T-helper 1 cell treated with Interleukin-12 subunit alpha and Interleukin-12 subunit beta and Interleukin-4 antibody, amounts not matched to agents 30 ng/mL and 1 ng/mL, for 36 hours (primary cell): ENCODE data around the gene LMOD1. TPM values are rescaled to one million over a fixed set of nuclear protein-coding genes. Genes with fewer than 3 reads are reported as not detected.
"Not testable (repeated sequence)": the region's sequence is repeated elsewhere in the genome, so short reads cannot be mapped to it uniquely, and the experiment has no call there.

ENCODE experiments used
- intact Hi-C: fragments of 100-400 bp; cut with micrococcal nuclease; formaldehyde crosslinking; loops from one replicate; pipeline ENCODE4 v1.15.1; 2024
- total RNA-seq: library from RNA; stranded (reverse); gene quantifications from 2 replicates; pipeline ENCODE4 v1.2.3, GENCODE V29; 2022

The LMOD1 gene
- total RNA-seq, 1 donor from 2014 or later, result not detected

- intact Hi-C loops, result loop anchor here (1.0 to 5.0 kb wide), 9 partner anchors 28 to 1013 kb away; partner anchors contain the start of genes ARL8A, CYB5R1, IPO9 and KIF21B
These were observed 8.1 kb upstream of the LMOD1 start for GRCh38 chr1:201954263-201955008.

- intact Hi-C loops, result no loop called here
These were observed 3.1 kb upstream of the LMOD1 start for GRCh38 chr1:201949491-201949890.

DNA sequence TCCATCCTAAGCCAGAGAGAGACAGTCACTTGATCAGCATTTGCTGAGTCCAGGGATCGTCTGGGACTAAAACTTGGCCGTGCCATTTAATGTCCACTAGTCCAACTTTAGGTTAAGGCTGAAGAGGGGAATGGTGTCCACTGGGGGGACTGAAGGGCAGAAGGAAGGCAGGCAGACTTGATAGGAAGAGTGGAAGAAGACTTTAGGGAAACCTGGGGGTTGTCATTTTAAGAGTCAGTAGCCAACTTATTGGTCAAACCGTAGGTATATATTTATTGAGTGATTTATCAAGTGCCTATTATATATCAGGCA, 1.3 kb upstream of the LMOD1 start:
- intact Hi-C loops, result no loop called here

DNA sequence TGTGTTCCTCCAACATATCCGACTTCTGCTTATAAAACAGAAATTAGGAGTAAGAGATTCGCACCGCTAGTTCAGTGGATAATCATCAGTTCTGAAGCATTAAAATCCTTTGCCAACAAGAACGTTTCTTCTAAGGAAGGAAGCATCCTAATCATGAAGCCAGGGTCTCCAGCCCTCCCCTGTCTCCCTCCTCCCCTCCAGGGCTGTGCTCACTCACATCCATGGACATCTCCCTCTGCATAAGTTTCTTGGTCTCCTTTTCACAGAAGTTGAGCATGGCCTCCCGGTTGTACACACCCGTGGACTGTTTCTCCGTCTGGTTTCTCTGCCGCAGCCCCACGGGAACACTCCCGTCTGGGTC, 505 bp downstream of the LMOD1 start:
- intact Hi-C loops, result no loop called here

DNA sequence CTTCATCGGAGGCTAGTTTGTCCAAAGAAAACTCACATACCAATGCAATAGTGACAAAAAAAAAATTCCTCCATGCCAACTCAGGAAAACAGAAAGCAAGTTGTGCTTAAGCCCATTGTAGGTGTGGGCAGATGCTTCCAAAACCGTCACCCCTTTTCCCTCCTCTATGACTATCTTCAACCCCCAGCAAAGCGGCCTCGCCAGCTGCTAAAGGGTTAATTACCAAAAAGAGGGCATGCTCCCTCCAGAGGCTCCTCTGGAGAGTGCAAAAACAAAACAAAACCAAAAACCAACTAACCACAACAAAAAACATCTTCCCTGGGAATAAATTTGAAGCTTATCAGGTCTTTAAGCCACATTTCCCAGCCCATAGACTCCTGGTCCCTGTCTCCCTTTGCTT, 1.2 kb downstream of the LMOD1 start:
- intact Hi-C loops, result no loop called here

GRCh38 chr1:201944639-201945038, 1.7 kb downstream of the LMOD1 start:
- intact Hi-C loops, result no loop called here

DNA sequence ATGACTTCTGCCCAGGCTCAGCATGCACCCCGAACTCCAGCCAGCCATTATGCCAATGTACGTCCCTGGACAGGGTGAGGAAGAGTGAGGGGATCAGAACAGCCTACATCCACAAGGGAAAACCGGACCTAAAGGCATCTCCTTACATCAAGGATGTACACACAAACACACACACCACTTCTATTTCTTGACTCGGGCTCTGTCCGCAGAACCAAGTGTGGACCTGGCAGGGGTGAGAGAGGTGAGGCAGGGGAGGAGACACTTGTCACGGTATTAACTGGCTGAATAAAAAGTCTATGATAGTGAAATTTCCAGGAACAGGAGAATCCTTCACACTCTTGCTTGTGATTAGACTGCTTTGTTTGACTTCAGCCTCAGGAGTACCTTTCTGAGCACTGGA, 2.3 kb downstream of the LMOD1 start:
- intact Hi-C loops, result no loop called here

DNA sequence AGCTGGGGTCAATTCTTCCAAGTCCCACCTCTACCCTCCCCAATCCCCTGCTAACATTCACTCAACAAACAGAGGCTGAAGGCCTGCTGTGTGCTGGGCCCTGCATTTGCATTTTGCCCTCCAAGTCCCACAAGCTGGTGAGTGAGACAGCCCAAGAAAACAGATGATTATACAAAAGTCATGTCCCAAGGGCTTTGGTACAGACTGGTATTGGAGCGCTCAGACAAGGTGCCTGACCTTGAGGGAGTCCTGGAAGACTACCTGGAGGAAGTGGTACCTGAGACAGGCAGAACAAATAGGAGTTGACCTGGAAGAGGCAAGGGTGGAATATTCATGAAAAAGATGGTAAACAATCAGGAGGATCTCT, 4.2 kb downstream of the LMOD1 start:
- intact Hi-C loops, result no loop called here

DNA sequence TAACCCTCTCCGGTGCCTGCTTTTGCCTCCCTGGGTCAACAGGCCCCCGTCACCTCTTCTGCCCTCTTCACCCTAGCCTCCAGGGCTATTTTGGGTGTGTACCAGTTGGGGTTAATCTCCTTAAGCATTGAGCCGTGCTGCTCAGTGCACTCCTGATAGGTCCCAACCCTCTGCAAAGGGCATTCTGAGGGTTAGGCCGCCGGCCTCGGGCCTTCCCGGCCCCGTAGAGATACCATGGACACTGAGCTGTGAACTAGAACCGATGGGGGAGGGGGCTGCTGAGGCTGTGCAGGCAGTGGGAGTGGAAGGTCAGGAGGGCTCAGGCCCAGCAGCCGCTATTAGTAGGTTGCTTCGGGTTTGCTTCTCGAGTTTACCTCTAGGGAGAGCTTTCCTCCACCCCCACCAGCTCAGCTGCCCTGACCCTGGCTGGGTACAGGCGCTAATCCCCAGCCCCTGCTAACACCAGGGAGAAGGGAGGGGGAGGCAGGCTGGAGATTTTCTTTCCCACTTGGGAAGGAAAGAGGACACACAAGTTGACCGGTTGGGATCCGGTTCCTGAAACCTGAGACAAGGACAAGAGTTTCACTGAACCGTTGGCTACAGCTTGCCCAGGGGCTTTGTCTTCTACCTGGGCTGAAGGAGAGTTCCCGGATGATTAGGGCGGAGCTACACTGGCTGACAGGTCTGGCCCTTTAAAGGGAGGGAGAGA, 4.8 kb downstream of the LMOD1 start:
- intact Hi-C loops, result no loop called here

DNA sequence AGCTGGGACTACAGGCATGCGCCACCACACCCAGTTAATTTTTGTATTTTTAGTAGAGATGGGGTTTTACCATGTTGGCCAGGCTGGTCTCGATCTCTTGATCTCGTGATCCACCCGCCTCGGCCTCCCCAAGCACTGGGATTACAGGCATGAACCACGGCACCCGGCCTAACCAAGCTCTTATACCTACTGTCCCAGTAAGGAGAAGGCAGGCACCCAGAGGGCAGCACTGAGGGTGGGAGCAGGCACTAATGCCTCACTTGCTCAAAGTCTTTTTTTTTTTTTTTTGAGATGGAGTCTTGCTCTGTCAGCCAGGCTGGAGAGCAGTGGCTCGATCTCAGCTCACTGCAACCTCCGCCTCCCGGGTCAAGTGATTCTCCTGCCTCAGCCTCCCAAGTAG, 6.0 kb downstream of the LMOD1 start:
- intact Hi-C loops, result not testable (repeated sequence)

GRCh38 chr1:201939574-201939973, 6.8 kb downstream of the LMOD1 start:
- intact Hi-C loops, result no loop called here

DNA sequence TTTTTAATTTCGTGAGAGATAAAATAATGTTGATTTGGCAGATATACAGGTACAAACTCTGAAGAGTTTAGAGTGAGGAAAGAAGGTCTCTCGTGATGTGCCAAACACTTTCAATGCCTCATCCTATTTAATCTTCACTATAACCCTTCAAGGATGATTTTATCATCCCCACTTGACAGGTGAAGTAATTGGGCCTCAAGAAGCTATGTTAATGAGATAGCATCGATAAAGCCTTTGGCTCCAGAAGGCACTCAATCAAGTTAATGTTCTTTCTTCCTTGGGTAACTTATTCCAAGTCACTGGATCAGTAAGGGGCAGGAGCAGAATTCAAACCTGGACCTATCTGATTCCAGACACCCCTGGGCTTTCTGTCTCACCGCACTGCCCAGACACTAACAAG, 7.2 kb downstream of the LMOD1 start:
- intact Hi-C loops, result no loop called here

DNA sequence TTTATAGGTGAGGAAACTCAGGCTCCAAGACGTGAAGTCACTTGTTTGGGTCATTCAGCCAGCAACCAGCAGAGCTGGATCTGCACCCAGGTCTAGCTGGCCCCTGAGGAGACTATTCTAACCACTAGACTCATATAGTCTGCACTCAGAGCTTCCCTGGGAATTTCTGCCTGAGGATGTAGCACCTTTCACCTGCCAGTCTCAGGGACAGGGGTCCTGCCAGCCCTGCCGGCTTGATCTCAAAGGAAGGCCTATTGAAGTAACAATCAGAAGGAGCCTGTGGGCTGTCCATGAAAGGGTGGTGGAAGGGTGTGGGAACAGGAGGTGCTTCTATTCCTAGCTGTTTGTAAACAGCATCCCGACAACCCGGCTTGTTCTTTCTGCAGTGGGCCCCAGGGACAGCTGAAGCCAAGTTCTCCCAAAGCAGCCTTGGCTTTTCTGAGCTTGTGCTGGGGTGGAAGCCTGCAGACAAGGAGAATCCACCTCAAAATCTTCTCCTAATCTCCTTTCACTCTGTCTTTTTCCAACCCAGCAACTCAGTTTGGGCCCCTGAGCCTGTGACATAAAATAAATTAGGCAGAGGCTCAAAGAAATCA, 7.8 kb downstream of the LMOD1 start:
- intact Hi-C loops, result no loop called here

- intact Hi-C loops, result no loop called here
These were observed 8.6 kb downstream of the LMOD1 start for GRCh38 chr1:201937624-201938213.

DNA sequence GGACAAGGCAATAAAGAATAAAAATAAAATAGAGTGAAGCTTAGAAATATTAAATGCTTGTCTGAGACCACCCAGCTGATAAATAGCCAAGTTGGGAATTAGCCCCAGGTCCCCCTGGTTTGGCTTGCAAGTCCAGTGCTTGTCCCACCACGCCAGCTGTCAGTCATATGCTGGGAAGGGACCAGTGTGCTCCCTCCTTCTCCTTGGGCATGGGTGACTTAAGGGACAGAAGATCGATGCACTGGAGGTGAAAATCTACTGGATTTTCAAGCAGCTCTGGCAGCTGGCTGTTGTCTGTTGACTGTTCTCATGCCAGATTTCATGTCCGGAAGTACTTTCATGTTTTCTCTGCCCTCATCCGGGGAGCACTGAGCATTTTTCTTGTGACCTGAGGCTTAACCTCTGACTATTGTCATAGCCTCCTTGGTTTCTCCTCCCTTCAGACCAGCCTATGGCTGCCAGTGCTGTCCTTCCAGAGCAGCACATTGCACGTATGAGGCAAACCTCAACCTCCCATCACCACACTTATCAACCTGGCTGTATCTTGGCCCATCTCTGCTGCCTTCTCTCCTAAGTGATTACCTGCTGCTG, 12.4 kb downstream of the LMOD1 start:
- intact Hi-C loops, result no loop called here

GRCh38 chr1:201930803-201931202, 15.5 kb downstream of the LMOD1 start:
- intact Hi-C loops, result no loop called here

GRCh38 chr1:201930137-201930536, 16.2 kb downstream of the LMOD1 start:
- intact Hi-C loops, result no loop called here

- intact Hi-C loops, result no loop called here
These were observed 18.1 kb downstream of the LMOD1 start for GRCh38 chr1:201928266-201928665.

GRCh38 chr1:201925981-201926645, 20.2 kb downstream of the LMOD1 start:
- intact Hi-C loops, result no loop called here

- intact Hi-C loops, result no loop called here
These were observed 21.1 kb downstream of the LMOD1 start for GRCh38 chr1:201925301-201925567.

- intact Hi-C loops, result no loop called here
These were observed 24.3 kb downstream of the LMOD1 start for GRCh38 chr1:201921952-201922558.
